GM21786 (cell line): ENCODE results near the gene DUS4L.
"Not testable (repeated sequence)": the region's sequence is repeated elsewhere in the genome, so short reads cannot be mapped to it uniquely, and the experiment has no call there.

Experiments
- ATAC-seq: cut with Tn5 transposase; IDR thresholded peaks from one replicate; pipeline ENCODE4 v1.9.1; 2021; ENCODE audit not compliant: unreplicated experiment

The DUS4L gene

DNA sequence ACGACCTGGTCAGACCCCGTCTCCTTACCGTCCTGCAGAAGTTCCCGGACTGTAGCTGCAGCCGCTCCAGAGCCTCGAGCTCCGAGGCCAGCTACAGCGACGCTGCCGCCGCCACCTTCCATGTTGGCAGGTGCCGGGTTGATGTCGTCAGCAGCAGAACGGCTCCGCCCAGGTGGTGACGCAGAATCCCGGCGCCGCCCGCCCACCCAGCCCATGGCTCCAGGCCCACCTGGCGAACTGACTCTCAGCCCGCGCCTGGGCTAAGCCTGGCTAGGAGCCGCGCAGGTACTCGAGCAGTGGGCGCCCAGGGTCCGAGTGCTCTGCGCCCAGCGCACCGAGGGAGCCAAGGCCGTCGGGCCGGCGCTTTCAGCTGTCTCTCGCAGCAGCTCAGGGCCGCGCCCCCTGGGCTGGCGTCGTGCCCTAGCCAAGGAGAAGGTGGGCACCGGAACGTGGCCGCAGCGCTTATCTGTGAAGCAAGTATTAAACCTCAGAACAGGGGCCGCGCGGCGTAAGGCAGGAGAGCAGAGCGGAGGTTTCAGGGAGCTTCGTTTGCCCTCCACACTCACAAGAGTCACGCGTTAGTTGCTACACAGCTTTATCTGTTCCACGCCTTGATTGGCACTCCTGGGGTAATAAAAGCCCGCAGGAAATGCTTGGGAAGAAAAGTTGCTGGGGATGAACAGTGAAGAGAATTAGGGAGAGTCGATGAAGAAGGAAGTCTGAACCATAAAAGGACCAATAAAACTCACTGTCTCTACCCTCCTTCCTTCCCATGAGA, at the start of gene DUS4L, which contains the start of gene COG5:
Gene DUS4L (plus strand): TSS at position 197 of the 778 bp plus-strand sequence. CDS start 3,100 bp downstream, outside the sequence.
Gene COG5 (minus strand): TSS at position 146 of the 778 bp plus-strand sequence. CDS start 24 bp downstream, at position 122.
- ATAC-seq, result peak; percentile 97

DNA sequence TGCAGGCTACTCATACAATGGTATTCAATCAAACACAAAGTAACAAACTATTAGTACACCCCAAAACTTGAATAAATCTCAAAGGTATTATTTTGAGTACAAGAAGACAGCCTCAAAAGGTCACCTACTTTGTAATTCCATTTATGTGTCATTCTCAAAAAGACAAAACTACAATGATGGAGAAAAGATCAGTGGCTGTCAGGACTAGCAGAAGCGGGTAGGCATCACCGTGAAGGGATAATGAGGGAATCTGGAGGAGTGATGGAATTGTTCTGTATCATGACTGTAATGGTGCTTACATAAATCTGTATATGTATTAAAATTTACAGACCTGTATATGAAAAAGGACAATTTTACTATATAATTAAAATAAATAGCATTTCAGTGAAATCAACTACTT, 37.1 kb upstream of the DUS4L start:
- no peak for ATAC-seq

- ATAC-seq, result no peak
Observed at GRCh38 chr7:107527196-107527595, 36.6 kb upstream of the DUS4L start.

DNA sequence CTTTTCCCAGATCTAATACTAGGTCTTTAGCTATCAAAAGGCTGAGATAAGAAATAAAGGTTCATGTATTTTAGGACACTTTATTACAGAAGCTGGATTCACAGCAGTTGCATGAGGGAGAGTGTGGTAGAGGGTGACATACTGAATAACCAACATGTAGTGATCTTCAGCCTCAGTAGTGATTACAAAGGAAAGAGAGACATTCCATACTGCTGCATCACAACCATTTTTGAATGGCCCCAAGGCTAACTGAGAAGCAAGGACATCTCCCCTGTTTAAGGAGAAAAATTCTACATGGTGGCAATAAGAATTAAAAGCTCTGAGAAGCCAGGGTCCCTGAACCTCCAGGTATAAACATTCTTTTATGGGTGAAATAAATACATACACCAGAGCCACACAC, 35.3 kb upstream of the DUS4L start:
- ATAC-seq, result no peak

- no peak for ATAC-seq
Observed at GRCh38 chr7:107530751-107531150, 33.0 kb upstream of the DUS4L start.

DNA sequence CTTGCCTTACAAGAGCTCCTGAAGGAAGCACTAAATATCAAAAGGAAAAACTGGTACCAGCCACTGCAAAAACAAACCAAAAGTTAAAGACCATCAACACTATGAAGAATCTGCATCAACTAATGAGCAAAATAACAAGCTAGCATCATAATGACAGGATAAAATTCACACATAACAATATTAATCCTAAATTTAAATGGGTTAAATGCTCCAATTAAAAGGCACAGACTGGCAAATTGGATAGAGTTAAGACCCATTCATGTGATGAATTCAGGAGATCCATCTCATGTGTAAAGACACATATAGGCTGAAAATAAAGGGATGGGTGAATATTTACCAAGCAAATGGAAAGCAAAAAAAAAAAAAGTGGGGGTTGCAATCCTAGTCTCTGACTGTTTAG, 29.6 kb upstream of the DUS4L start:
- ATAC-seq, result no peak

DNA sequence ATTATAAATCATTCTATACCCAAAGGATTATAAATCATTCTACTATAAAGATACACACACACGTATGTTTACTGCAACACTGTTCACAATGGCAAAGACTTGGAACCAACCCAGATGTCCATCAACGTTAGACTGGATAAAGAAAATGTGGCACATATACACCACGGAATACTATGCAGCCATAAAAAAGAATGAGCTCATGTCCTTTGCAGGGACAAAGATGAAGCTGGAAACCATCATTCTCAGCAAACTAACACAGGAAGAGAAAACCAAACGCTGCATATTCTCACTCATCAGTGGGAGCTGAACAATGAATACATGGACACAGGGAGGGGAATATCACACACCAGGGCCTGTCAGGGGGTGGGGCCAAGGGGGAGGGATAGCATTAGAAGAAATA, 26.5 kb upstream of the DUS4L start:
- ATAC-seq, result not testable (repeated sequence)

DNA sequence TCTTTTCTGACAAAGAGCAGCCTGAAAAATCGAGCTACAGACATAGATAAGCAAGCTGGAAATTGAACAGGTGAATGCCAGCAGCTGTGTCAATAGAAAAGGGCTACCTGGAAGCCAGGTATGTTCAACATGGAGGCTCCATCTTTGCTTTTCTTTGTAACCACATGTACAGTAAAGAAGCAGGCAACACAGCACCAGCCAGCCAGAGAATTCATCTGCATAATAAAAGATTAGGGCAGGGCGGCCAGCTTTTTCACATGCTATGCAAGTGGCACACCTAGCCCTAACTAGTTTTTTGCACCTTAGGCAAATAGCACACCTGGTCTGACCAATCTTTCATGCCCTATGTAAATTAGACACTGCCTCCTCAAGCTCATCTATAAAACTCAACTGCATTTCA, 25.8 kb upstream of the DUS4L start:
- no peak for ATAC-seq

- no peak for ATAC-seq
Observed at GRCh38 chr7:107543338-107543993, 20.3 kb upstream of the DUS4L start.

- ATAC-seq, result no peak
Observed at GRCh38 chr7:107544848-107545591, 18.8 kb upstream of the DUS4L start.

DNA sequence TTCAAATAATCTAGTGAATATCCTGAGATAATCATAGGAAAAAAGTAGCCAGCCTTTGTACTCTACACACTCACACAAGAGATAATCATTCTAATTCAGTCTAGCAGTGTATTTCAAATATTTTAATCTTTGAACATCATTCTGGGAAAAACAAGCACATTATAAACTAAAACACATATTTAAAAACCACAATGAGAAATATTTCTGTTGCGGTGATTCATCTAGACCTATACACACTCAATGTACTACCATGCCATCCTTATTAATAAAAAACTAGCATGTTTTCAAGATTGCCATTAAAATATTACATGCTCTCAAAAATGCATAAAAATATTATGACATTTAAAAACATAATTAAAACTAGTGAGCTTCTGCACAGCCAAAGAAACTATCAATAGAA, 11.8 kb upstream of the DUS4L start:
- no peak for ATAC-seq

GRCh38 chr7:107555893-107556292, 7.9 kb upstream of the DUS4L start:
- no peak for ATAC-seq

DNA sequence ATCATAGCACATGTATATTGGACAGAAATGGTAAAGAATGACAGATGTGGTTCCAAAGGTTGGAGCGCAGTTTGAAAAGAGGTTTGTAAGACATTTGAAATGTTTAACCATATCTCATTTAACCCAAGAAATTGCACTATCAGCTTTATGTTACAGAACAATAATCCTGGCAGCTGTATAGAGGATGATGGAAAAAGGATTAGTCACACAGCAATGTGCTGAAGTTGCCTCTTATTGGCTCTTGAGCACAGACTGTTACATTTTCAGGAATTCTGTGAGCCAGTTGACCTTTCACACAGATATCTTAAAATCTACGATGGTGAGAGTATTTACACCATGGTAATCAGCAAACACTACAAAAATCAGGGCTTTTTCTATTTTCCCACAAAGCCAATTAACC, 3.9 kb upstream of the DUS4L start:
- ATAC-seq, result no peak

DNA sequence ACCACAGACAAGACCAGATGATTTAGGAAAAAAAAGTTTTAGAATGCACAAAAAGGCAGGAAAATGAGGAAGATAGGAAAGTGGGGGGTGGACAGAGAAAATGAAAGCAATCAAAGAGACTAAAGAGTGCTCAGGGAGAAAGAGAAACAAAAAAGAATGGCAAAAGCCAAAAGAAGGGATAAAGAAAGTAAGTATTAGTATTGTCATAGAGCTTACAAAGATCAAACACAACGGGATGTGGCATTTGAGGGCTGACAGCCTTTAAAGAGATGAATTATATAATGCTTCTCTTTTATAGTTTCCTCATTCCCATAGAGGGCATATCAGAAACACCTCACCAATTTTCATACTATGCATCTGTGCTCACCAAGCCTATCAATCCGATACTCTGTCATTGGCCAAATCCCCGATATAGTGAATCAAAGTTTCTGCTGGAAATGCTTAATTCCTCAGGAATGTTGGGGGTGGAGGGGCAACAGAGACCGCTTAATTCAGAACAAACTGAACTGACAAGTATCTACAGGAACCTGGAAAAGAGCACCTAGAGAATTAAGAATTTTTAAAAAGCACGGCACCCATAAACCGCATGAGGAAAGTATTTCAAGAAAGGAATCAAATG, 2.8 kb upstream of the DUS4L start:
- ATAC-seq, result no peak

- peak; percentile 60 for ATAC-seq
Observed at GRCh38 chr7:107563081-107563774, 543 bp upstream of the DUS4L start.

GRCh38 chr7:107564553-107565298, 955 bp downstream of the DUS4L start:
- ATAC-seq, result no peak

GRCh38 chr7:107570298-107570697, 6.5 kb downstream of the DUS4L start:
- ATAC-seq, result no peak

GRCh38 chr7:107573537-107573936, 9.8 kb downstream of the DUS4L start:
- ATAC-seq, result no peak

- no peak for ATAC-seq
Observed at GRCh38 chr7:107579554-107579884, 15.7 kb downstream of the DUS4L start.
